Pancreas (tissue), 10 donors: Measurements from ENCODE around the gene ZBTB40. TPM values are rescaled to one million over a fixed set of nuclear protein-coding genes. Genes with fewer than 3 reads are reported as not detected.

Source experiments
- ATAC-seq, 4 donors: fragments of 200-7000 bp; cut with Tn5 transposase; one replicate each; pipeline versions ENCODE4 v1.8.0 to v1.9.1; 2020; ENCODE audit warnings: mild to moderate bottlenecking in 4 of 4, moderate library complexity in 4 of 4
- DNase-seq, 6 donors: peaks; one replicate each; pipeline ENCODE4 v3.0.0-alpha.2; 2020
- FAIRE-seq: peaks from 2 replicates; lab custom pipeline; 2012; peaks lifted over from hg19 to GRCh38; lab: Jason Lieb, UNC
- H3K27ac ChIP-seq, 4 donors: fragments of 200-600 bp; sonication (generic); 1 replicate in 3 of 4; 2 replicates in 1 of 4; pipeline versions ENCODE4 v1.5.0 to v1.8.0; 2020
- H3K27me3 ChIP-seq, 4 donors: fragments of 200-600 bp; one replicate each; pipeline ENCODE4 v1.8.0; 2021
- H3K36me3 ChIP-seq, 3 donors: fragments of 200-600 bp; sonication (generic) in 1 of 3; one replicate each; pipeline versions ENCODE4 v1.5.0 to v1.8.0; 2020 to 2021
- H3K4me1 ChIP-seq, 3 donors: fragments of 200-600 bp; one replicate each; pipeline ENCODE4 v1.8.0; 2021
- H3K4me3 ChIP-seq, 4 donors: fragments of 200-600 bp; sonication (generic) in 2 of 4; one replicate each; pipeline versions ENCODE4 v1.5.0 to v1.8.0; 2020 to 2021
- H3K9me3 ChIP-seq, 4 donors: fragments of 200-600 bp; one replicate each; pipeline ENCODE4 v1.8.0; 2021
- WGBS, 2 donors: extraction: QIAGEN DNeasy Blood & Tissue Kit; methylation state at CpG; one replicate each; pipeline ENCODE4 v1.1.7; 2013; 5-methylcytosine and 5-hydroxymethylcytosine counted together
- intact Hi-C, 3 donors: fragments of 100-400 bp; cut with DNase I; formaldehyde crosslinking; loops; one replicate each; pipeline versions ENCODE4 v1.11.1 to v1.14.2; 2022
- polyA plus RNA-seq, 2 donors: library from polyadenylated mRNA; stranded (reverse); fragments of 200-250 nt; gene quantifications; one replicate each; pipeline ENCODE4 v1.2.3, GENCODE V29; 2013
- total RNA-seq, 6 donors: library from RNA; stranded (reverse); fragmentation: NEBNext Ultra II Directional in 4 of 6; extraction: Animal tissue kit (Norgen Biotek cat#: 25700) in 4 of 6; gene quantifications; one replicate each; pipeline versions ENCODE4 v1.2.1 to v1.2.4, GENCODE V29; 2021 to 2023
- TF ChIP-seq, protein P1 (sequence below), 4 donors: fragments of 200-600 bp; sonication (generic) in 3 of 4; IDR thresholded peaks; one replicate each; pipeline versions ENCODE4 v1.5.0 to v1.8.0; 2021; ENCODE audit warnings: antibody characterized with exemption in 4 of 4
- donor health status: healthy with polysubstance abuse.
- donor health status: DM: no; HTN: no; CAD: no; lungs with moderate emphysema.
- donor health status: DM: no; HTN: no; CAD: no.
- donor health status: control.
- donor health status: control.
- donor health status: Bipolar disorder and iron deficiency.
- donor health status: DM: yes; HTN: yes; CAD: no.
- donor health status: DM: no; HTN: no; CAD: no.
- donor health status: DM: no; HTN: no; CAD: no.
- donor health status: DM: yes; HTN: yes; CAD: no.

ZBTB40 gene
- total and polyA plus RNA-seq, 8 donors, result 6.2 to 16.0 (median 9.4) TPM

DNA sequence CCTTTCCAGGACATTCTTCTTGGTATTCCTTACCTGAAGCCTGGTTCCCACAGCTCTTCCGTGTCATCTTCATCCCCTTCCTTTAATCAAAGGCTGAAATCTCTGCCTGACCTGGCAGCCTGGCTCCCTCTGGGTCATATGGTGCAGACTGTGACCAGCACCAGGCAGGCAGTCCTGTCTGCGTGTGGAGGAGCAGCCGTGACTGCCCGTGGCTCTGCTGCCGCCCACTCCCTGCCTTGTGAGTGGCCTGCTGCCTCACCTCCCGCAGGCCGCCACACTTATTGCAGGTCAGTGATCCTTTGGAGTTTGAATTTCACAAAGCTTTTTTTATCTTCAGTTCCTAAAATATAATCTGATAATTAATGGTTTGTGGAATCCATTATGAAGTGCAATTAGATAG is 75.5 kb downstream of the ZBTB40 start:
- Histone ChIP-seq H3K36me3 (peaks cover 0 to 7% (median 0%) of the 10 kb centered on the region in 3 donors), H3K4me1 (peaks cover 36 to 45% (median 43%) of the 10 kb centered on the region in 3 donors), H3K27me3 (no peaks in the 10 kb centered on the region), H3K27ac (peak overlapping the region in 3 of 4 donors; percentile 45 to 76 (median 51)), H3K4me3 (no peak overlapping the region), H3K9me3 (no peaks in the 10 kb centered on the region)
- TF ChIP-seq, protein P1, sequence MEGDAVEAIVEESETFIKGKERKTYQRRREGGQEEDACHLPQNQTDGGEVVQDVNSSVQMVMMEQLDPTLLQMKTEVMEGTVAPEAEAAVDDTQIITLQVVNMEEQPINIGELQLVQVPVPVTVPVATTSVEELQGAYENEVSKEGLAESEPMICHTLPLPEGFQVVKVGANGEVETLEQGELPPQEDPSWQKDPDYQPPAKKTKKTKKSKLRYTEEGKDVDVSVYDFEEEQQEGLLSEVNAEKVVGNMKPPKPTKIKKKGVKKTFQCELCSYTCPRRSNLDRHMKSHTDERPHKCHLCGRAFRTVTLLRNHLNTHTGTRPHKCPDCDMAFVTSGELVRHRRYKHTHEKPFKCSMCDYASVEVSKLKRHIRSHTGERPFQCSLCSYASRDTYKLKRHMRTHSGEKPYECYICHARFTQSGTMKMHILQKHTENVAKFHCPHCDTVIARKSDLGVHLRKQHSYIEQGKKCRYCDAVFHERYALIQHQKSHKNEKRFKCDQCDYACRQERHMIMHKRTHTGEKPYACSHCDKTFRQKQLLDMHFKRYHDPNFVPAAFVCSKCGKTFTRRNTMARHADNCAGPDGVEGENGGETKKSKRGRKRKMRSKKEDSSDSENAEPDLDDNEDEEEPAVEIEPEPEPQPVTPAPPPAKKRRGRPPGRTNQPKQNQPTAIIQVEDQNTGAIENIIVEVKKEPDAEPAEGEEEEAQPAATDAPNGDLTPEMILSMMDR (IDR thresholded peaks at IDR 0.05), result no peak
- DNase-seq (peak in 1 of 6 donors; percentile 54), ATAC-seq (peak; percentile 26 to 40 (median 31)), FAIRE-seq (no peak)
- intact Hi-C loops, result no loop called here
- WGBS, 2 donors, result 54 to 60% methylated on average over 7 of the region's 7 CpGs

DNA sequence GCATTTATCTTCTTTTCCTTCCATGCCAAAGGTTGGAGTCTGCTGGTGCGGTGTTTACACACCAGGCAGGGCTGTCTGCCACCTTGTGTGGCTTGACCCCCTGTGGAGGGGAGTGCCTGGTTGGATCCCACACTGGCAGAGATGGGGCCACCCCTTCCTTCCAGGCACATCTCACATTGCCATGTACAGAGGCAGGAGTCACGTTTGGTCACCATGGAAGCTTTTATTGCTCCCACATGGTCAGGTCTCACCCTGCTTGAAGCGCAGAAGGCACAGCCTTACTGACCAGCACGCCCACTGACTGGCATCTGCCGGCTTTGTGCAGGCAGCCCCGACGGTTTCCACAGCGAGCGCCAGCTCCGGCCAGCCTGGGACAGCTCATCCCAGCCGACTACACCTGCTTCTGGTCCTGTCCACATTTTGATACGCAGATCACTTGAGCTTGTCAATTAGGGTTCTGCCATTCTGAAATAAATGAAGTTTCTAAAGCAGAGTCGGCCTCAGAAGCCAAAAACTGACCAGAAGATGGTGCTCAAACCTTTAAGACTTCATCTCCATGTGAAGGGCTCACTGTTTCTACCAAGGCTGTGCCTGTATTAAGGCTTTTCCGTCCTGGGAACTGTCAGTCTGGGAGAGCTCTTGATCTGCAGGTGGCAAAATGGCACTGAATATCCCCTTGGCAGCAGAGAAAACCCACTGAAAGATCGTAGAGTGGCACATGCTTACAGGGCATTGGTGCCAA is 76.1 kb downstream of the ZBTB40 start:
- 40 to 44% methylated on average over 15 of the region's 15 CpGs for WGBS, 2 donors
- peak in 1 of 6 donors; percentile 63 for DNase-seq
- peaks cover 42 to 45% (median 44%) of the 10 kb centered on the region in 3 donors for H3K4me1 ChIP-seq
- peaks cover 0 to 7% (median 0%) of the 10 kb centered on the region in 3 donors for H3K36me3 ChIP-seq
- TF ChIP-seq, protein P1 (IDR thresholded peaks at IDR 0.05), result no peak
- intact Hi-C loops, result no loop called here
- H3K9me3 ChIP-seq, result no peaks in the 10 kb centered on the region
- H3K27me3 ChIP-seq, result no peaks in the 10 kb centered on the region
- no peak for FAIRE-seq
- ATAC-seq, result peak; percentile 10 to 61 (median 53)
- H3K27ac ChIP-seq, result peak overlapping the region in 2 of 4 donors; percentile 22 to 47
- H3K4me3 ChIP-seq, result no peak overlapping the region

DNA sequence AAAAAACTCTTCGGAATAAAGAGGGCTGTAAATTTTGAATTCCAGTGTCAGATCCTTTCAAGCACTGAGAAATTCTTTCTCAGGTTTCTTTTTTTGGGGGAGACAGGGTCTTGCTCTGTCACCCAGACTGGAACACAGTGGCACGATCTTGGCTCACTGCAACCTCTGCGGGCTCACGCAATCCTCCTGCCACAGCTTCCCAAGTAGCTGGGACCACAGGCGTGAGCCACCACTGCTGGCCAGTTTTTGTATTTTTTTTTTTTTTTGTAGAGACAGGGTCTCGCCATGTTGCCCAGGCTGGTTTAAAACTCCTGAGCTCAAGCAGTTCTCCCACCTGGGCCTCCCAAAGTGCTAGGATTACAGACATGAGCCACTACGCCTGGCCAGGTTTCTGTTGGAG is 76.8 kb downstream of the ZBTB40 start:
- FAIRE-seq, result no peak

DNA sequence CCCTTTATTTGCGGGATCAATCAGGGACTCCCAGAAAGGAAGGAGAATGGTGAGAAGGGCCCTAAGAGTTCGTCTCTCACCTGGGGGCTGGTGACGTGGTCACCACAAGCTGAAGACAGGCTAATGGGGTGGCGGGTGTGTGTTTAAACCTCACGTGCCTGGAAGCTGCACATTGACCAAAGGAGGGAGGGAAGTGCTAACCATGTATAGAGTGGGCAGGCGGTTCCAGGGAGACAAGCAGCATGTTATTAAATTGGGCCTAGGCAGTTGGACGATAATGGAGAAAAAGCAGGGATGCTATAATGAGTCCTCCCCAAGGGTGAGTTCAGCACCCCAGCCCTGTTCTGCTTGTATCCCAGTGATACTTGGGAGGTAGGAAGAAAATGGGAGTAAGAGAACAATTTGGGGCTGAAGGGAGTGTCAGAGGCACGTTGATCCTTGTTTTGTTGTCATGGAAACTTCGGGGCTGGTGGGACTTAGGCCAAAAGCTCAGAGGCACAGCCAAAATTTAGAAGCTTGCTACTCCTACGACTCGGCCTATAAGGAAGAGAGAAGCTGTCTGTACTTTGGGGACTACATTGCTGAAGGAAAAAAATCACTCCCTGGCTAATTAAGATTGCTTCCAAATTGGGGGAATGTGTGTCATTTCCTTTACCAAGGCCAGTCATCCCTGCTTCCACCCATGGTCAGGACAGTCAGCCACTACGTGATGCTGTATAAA is 78.4 kb downstream of the ZBTB40 start:
- Histone ChIP-seq H3K36me3 (peaks cover 0 to 7% (median 0%) of the 10 kb centered on the region in 3 donors), H3K27me3 (no peaks in the 10 kb centered on the region), H3K27ac (no peak overlapping the region), H3K4me1 (peaks cover 35 to 51% (median 43%) of the 10 kb centered on the region in 3 donors), H3K9me3 (no peaks in the 10 kb centered on the region), H3K4me3 (no peak overlapping the region)
- WGBS, 2 donors, result 70 to 74% methylated on average over 12 of the region's 12 CpGs
- intact Hi-C loops, result loop anchor here in 2 of 3 donors (5.0 to 10.0 kb wide), 2 partner anchors 102 to 105 kb away; partner anchors contain the start of gene C1QA (in 1 of the 2)
- TF ChIP-seq, protein P1 (IDR thresholded peaks at IDR 0.05), result no peak
- FAIRE-seq (no peak), DNase-seq (peak in 1 of 6 donors; percentile 33), ATAC-seq (no peak)

More for the DNA sequence above, 76.8 kb downstream of the ZBTB40 start:
- Histone ChIP-seq H3K27me3 (no peaks in the 10 kb centered on the region), H3K4me3 (no peak overlapping the region), H3K4me1 (peaks cover 42 to 48% (median 45%) of the 10 kb centered on the region in 3 donors), H3K27ac (peak overlapping the region in 1 of 4 donors; percentile 22), H3K36me3 (peaks cover 0 to 7% (median 0%) of the 10 kb centered on the region in 3 donors), H3K9me3 (no peaks in the 10 kb centered on the region)
- DNase-seq, result no peak
- TF ChIP-seq, protein P1 (IDR thresholded peaks at IDR 0.05), result no peak
- intact Hi-C loops, result no loop called here
- WGBS, 2 donors, result 88 to 96% methylated on average over 7 of the region's 7 CpGs
- ATAC-seq, result no peak
